Choroid plexus epithelial cell (primary cell): ENCODE results near the gene OGDH.
"Not testable (repeated sequence)": the region's sequence is repeated elsewhere in the genome, so short reads cannot be mapped to it uniquely, and the experiment has no call there.

Experiments
- DNase-seq: peaks from one replicate; pipeline ENCODE4 v3.0.0-alpha.2; 2010; ENCODE audit warnings: low read depth
- H3K4me3 ChIP-seq: 2 replicates; pipeline ENCODE4 v1.5.1; 2011; ENCODE audit warnings: low read depth, mild to moderate bottlenecking, control low read depth, low read length, moderate library complexity
- CTCF ChIP-seq: conservative IDR thresholded peaks from 2 replicates; pipeline ENCODE4 v1.5.1; 2011; ENCODE audit warnings: low read depth, mild to moderate bottlenecking, control low read depth, inconsistent platforms, low read length, moderate library complexity

Gene OGDH

DNA sequence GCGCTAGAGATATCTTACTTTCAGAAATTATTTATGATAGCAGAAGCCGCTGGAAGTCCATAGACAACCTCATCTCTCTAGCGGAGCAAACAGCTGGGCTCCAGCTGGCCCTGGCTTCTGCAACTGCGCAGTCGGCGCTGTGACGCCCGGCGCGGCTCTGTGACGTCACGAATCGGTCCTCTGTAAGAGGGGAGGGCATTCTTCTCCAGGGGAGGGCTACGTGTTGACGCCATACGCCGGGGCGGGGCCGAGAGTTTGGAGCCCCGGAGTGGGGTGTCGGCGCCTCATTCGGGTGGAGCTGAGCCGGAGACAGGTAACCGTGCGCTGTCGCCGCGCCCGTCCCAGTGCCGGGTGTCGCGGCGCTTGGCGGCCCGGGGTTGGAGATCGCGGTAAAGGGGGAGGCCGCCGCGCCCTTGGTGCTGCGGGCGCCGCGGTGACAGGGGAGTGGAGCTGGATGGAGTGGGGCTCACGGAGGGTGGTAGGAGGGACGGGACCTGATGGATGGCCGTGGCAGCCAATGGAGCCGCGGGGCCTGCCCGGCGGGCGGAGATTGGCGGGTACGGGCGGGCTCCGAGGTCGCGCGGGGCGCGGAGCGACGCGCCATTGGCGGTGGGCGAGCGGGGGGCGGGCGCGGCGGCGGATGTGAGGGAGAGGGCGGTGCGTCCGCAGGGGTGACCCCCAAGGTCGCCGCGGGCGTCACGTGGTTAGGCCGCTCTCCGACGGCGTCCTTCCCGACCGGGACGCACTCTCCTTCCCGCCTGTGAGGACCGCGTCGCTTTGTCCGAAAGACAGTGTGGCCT lies at the start of gene OGDH:
Gene OGDH (plus strand): TSS at position 287 of the 800 bp plus-strand sequence. CDS start 17,717 bp downstream, outside the sequence.
- peak; percentile 99 for DNase-seq
- H3K4me3 ChIP-seq = peak within 1 kb of the TSS; percentile 96
- TF ChIP-seq CTCF = no peak

DNA sequence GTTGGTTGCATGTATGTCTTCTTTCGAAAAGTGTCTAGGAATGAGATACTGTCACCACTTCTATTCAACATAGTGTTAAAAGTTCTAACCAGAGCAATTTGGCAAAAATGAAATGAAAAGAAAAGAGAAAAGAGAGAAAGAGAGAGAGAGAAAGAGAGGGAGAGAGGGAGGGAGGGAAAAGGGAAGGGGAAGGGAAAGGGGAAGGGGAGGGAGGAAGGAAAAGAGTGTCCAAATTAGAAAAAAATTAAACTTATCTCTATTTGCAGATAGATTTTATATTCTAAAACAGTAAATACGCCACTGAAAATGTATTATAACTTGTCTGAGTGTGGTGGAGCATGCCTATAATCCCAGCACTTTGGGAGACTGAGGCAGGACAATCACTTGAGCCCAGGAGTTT lies 48.9 kb upstream of the OGDH start:
- DNase-seq = no peak
- no peak for TF ChIP-seq CTCF
- no peak overlapping the region for H3K4me3 ChIP-seq

GRCh38 chr7:44559485-44559884 lies 46.9 kb upstream of the OGDH start:
- TF ChIP-seq CTCF = no peak
- DNase-seq = no peak
- H3K4me3 ChIP-seq = no peak overlapping the region

DNA sequence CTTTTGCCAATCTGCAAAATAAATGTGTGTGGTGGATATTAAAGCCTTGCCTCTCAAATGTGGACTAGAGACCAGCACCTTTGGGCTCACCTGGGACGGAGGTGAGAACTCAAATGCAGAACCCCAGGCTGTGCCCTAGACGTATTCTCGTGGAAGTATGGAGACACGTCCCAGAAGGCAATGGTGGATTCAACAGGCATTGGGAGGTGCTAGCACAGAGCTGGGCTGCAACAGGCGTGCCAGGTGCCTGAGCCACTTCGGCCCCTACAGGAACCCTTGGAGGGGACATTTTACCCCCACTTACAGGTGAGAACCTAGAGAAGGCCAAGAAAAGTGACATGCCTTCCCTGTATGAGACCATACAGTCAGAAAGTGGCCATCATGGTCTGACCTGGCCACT lies 44.9 kb upstream of the OGDH start:
- DNase-seq = no peak
- no peak overlapping the region for H3K4me3 ChIP-seq
- no peak for TF ChIP-seq CTCF

DNA sequence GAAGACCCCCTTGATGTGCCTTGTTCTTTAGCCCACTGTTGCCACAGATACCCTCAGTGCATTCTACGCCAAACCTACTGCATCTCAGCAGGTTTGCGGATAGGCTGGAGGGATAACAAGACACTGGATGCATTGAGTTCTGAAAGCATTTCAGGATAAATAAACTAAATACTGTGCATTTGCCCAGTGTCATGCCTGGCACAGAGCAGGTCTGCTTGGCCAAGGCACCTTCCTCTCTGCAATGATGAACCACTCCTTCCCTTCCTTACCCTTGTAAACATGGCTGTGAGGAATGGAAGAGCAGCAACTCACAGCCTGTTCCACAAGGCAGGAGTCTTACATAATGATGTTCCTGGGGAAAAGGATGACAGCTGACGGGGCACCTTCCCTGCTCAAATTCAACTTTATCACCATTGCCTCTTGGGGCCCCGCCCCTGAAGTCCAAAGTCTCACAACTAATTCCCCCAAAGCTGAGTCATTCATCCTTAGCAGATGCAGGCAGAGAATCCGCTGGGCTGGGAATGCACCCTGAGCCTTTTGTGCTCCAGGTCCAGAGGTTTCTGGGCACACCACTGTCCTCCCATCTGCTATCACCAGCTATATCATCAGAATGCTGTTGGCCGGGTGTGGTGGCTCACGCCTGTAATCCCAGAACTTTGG lies 44.3 kb upstream of the OGDH start:
- no peak overlapping the region for H3K4me3 ChIP-seq

DNA sequence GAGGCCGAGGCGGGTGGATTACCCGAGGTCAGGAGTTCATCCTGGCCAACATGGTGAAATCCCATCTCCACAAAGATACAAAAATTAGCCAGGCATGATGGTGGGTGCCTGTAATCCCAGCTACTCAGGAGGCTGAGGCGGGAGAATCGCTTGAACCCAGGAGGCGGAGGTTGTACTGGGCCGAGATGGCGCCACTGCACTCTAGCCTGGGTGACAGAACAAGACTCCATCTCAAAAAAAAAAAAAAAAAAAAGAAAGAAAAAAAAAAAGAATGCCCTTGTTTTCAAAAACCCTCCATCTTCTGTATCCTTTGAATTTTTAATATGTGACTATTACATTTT lies 43.8 kb upstream of the OGDH start:
- not testable (repeated sequence) for DNase-seq, H3K4me3 ChIP-seq

More for the DNA sequence above, 44.3 kb upstream of the OGDH start:
- TF ChIP-seq CTCF = no peak
- peak; percentile 51 for DNase-seq

GRCh38 chr7:44563171-44563679 lies 43.2 kb upstream of the OGDH start:
- TF ChIP-seq CTCF = no peak
- DNase-seq = no peak
- H3K4me3 ChIP-seq = no peak overlapping the region
